ENCODE measurements around the gene MICAL1. TPM values are rescaled to one million over a fixed set of nuclear protein-coding genes. Genes with fewer than 3 reads are reported as not detected.

MICAL1 gene
- total RNA-seq, 2 experiments from 2014 or later, result 106 to 107 TPM

DNA sequence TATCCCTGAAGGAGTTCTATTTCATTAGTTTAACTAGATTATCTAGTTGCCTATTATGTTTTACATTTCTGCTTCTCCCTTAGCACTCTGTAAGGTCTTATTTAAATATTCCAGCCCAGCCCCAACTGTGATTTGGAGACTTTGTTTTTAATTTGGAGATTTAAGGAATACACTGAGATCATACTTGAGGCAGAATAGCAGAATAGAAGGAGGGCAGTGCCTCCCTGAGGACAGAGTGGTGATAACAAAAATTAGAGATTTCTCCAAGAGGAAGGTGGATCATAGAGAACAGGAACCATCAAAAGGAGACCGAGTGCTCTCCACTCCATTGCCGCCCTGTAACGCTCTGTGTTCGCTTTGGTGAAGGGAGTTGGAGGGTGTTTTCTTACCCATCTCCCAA lies 58.6 kb downstream of the MICAL1 start:
- Histone ChIP-seq H3K27me3 (ENCODE audit: control insufficient read depth in 1 of 2, insufficient read depth in 2 of 2, low read length in 2 of 2) (no peaks in the 10 kb centered on the region), H3K4me1 (ENCODE audit: insufficient read depth, low read length) (no peaks in the 10 kb centered on the region), H3K27ac (ENCODE audit: low read depth in 1 of 2, low read length in 2 of 2) (no peak overlapping the region), H3K36me3 (ENCODE audit: insufficient read depth, low read length) (no peaks in the 10 kb centered on the region), H3K4me3 (ENCODE audit: low read length) (no peak overlapping the region), H3K9me3 (ENCODE audit: control insufficient read depth in 1 of 2, insufficient read depth in 1 of 2, low read length in 2 of 2) (no peaks in the 10 kb centered on the region)
- H3K4me3 Mint-ChIP-seq, result no peak overlapping the region
- no peak for ATAC-seq (ENCODE audit: poor library complexity)
- ChIA-PET POLR2A (interaction anchor here (0.6 kb wide), 1 partner anchor 82 kb away, joined by 3 read pairs; no protein-coding TSS in a partner anchor), CTCF (no interaction called here)
- H3K4me1 Mint-ChIP-seq (ENCODE audit: low read depth), result no peaks in the 10 kb centered on the region
- no peaks in the 10 kb centered on the region for H3K27me3 Mint-ChIP-seq
- no peak overlapping the region for H3K27ac Mint-ChIP-seq
- TF ChIP-seq CTCF (IDR thresholded peaks at IDR 0.05), result no peak
- DNase-seq, result peak in 2 of 14 experiments; percentile 20 to 21
- H3K9me3 Mint-ChIP-seq, result no peaks in the 10 kb centered on the region
- H3K36me3 Mint-ChIP-seq (ENCODE audit: low read depth), result no peaks in the 10 kb centered on the region
- intact Hi-C loops (cut with DNase I, micrococcal nuclease), result no loop called here

GRCh38 chr6:109396046-109396718 lies 59.4 kb downstream of the MICAL1 start:
- Histone ChIP-seq H3K9me3 (ENCODE audit: control insufficient read depth in 1 of 2, insufficient read depth in 1 of 2, low read length in 2 of 2) (no peaks in the 10 kb centered on the region), H3K36me3 (ENCODE audit: insufficient read depth, low read length) (no peaks in the 10 kb centered on the region), H3K27me3 (ENCODE audit: control insufficient read depth in 1 of 2, insufficient read depth in 2 of 2, low read length in 2 of 2) (no peaks in the 10 kb centered on the region), H3K4me3 (ENCODE audit: low read length) (no peak overlapping the region), H3K4me1 (ENCODE audit: insufficient read depth, low read length) (no peaks in the 10 kb centered on the region), H3K27ac (ENCODE audit: low read depth in 1 of 2, low read length in 2 of 2) (no peak overlapping the region)
- ATAC-seq (ENCODE audit: poor library complexity) (no peak), DNase-seq (no peak)
- ChIA-PET POLR2A (interaction anchor here (0.6 kb wide), 1 partner anchor 83 kb away, joined by 3 read pairs; no protein-coding TSS in a partner anchor), CTCF (no interaction called here)
- no peak overlapping the region for H3K4me3 Mint-ChIP-seq
- H3K27me3 Mint-ChIP-seq, result no peaks in the 10 kb centered on the region
- TF ChIP-seq CTCF (IDR thresholded peaks at IDR 0.05), result no peak
- H3K36me3 Mint-ChIP-seq (ENCODE audit: low read depth), result no peaks in the 10 kb centered on the region
- intact Hi-C loops (cut with DNase I, micrococcal nuclease), result no loop called here
- H3K4me1 Mint-ChIP-seq (ENCODE audit: low read depth), result no peaks in the 10 kb centered on the region
- H3K27ac Mint-ChIP-seq, result no peak overlapping the region
- no peaks in the 10 kb centered on the region for H3K9me3 Mint-ChIP-seq

Other genes starting within 250 kb of the MICAL1 start
- gene CD164, start 73.3 kb downstream of the MICAL1 start, total RNA-seq, result 100 to 1,000 TPM; 179 to 183 TPM
- gene PPIL6, start 15.1 kb downstream of the MICAL1 start, total RNA-seq, result 1 to 10 TPM in 1 of 2 experiments, under 1 TPM in 1; 0.84 to 1.3 TPM
- gene SMPD2, start 15.0 kb downstream of the MICAL1 start, total RNA-seq, result 10 to 100 TPM; 25.7 to 27.3 TPM
- gene ZBTB24, start 27.4 kb upstream of the MICAL1 start, total RNA-seq, result 10 to 100 TPM; 10.4 to 10.5 TPM
- gene AK9, start 235.4 kb upstream of the MICAL1 start, total RNA-seq, result 1 to 10 TPM; 5.3 to 6.6 TPM
- gene FIG4, start 235.5 kb upstream of the MICAL1 start, total RNA-seq, result 1 to 10 TPM; 3.3 to 4.0 TPM